HCT116 (cell line): ENCODE data around the gene DPP10. TPM values are rescaled to one million over a fixed set of nuclear protein-coding genes. Genes with fewer than 3 reads are reported as not detected.

Experiments
- ATAC-seq: fragments of 200-7000 bp; cut with Tn5 transposase; 2 replicates; pipeline ENCODE4 v1.9.1; 2020; ENCODE audit warnings: mild to moderate bottlenecking, moderate library complexity
- BruUV-seq: library from RNA; stranded (reverse); fragments of 400-500 nt; replicated peaks from 2 replicates; lab custom pipeline; 2021; lab: Mats Ljungman, UMichigan
- CTCF ChIA-PET: fragments of 300-600 bp; sonication (Branson Sonifier 250); formaldehyde crosslinking; loops from one replicate; lab custom pipeline; 2021; ENCODE audit warnings: antibody characterized with exemption; lab: Charles Lee
- POLR2A ChIA-PET: fragments of 300-600, 350-600 bp; sonication (Branson Sonifier 250); formaldehyde crosslinking; loops from one replicate; lab custom pipeline; 2021; ENCODE audit warnings: antibody characterized with exemption; lab: Charles Lee
- RAD21 ChIA-PET, 2 experiments: fragments of 300-600 bp; sonication (Branson Sonifier 250); formaldehyde crosslinking; loops; one replicate each; lab custom pipeline; 2023; ENCODE audit warnings: low total read pairs in 2 of 2; ENCODE audit not compliant: uncharacterized antibody in 2 of 2, unreplicated experiment in 2 of 2, low non-redundant PET in 1 of 2; lab: Charles Lee
- DNase-seq: peaks from one replicate; pipeline ENCODE4 v3.0.0-alpha.2; 2010; ENCODE audit warnings: low read depth, low spot score
- H2AFZ ChIP-seq: fragments of 200-600 bp; shearing (Covaris generic), sonication (generic); 2 replicates; pipeline ENCODE4 v1.6.1; 2017; ENCODE audit warnings: low read depth, mixed run types, mixed read lengths, antibody characterized with exemption, low read length; ENCODE audit not compliant: poor library complexity, severe bottlenecking
- H3K27ac ChIP-seq: 2 replicates; pipeline ENCODE4 v1.5.1; 2012; ENCODE audit warnings: low read depth, low read length
- H3K27me3 ChIP-seq: fragments of 200-600 bp; sonication (generic); 2 replicates; pipeline ENCODE4 v1.6.1; 2016; ENCODE audit warnings: mixed run types, low read length, mixed read lengths; ENCODE audit not compliant: insufficient read depth
- H3K36me3 ChIP-seq, 2 experiments: fragments of 200-500 bp in 1 of 2; fragments of 200-600 bp in 1 of 2; sonication (Bioruptor generic) in 1 of 2; sonication (generic) in 1 of 2; 2 replicates each; pipeline versions ENCODE4 v1.5.1 to v1.6.1; 2014 to 2016; ENCODE audit warnings: low read length in 2 of 2, inconsistent platforms in 1 of 2, mixed read lengths in 1 of 2, mixed run types in 1 of 2; ENCODE audit not compliant: insufficient read depth in 2 of 2, control insufficient read depth in 1 of 2
- H3K4me1 ChIP-seq, 2 experiments: fragments of 200-600 bp in 1 of 2; sonication (generic) in 1 of 2; 2 replicates each; pipeline versions ENCODE4 v1.5.1 to v1.6.1; 2012 to 2017; ENCODE audit warnings: low read length in 2 of 2, inconsistent platforms in 1 of 2, mild to moderate bottlenecking in 1 of 2, mixed read lengths in 1 of 2, mixed run types in 1 of 2, moderate library complexity in 1 of 2; ENCODE audit not compliant: insufficient read depth in 2 of 2, control insufficient read depth in 1 of 2
- H3K4me2 ChIP-seq: fragments of 200-600 bp; sonication (generic); 2 replicates; pipeline ENCODE4 v1.6.1; 2017; ENCODE audit warnings: mixed run types, low read length, mixed read lengths
- H3K4me3 ChIP-seq, 2 experiments: fragments of 200-600 bp in 1 of 2; sonication (generic) in 1 of 2; replicated peaks in 1 of 2; 2 replicates each; pipeline ENCODE4 v1.5.1; 2011 to 2016; ENCODE audit warnings: low read length in 2 of 2, control low read depth in 1 of 2, low read depth in 1 of 2, mild to moderate bottlenecking in 1 of 2, mixed read lengths in 1 of 2, mixed run types in 1 of 2
- H3K79me2 ChIP-seq: fragments of 200-600 bp; sonication (generic); 2 replicates; pipeline ENCODE4 v1.6.1; 2017; ENCODE audit warnings: mild to moderate bottlenecking, mixed run types, low read length, moderate library complexity, mixed read lengths; ENCODE audit not compliant: insufficient read depth
- H3K9ac ChIP-seq: fragments of 200-600 bp; sonication (generic); 2 replicates; pipeline ENCODE4 v1.6.1; 2016; ENCODE audit warnings: low read length, mixed read lengths
- H3K9me2 ChIP-seq: fragments of 200-600 bp; sonication (generic), shearing (Covaris generic); 2 replicates; pipeline ENCODE4 v1.6.1; 2017; ENCODE audit warnings: mixed run types, mild to moderate bottlenecking, moderate library complexity; ENCODE audit not compliant: insufficient read depth
- H3K9me3 ChIP-seq, 2 experiments: fragments of 200-500 bp in 1 of 2; fragments of 200-600 bp in 1 of 2; sonication (Bioruptor generic) in 1 of 2; sonication (generic) in 1 of 2; 2 replicates each; pipeline ENCODE4 v1.6.1; 2014 to 2017; ENCODE audit warnings: low read length in 2 of 2, mixed read lengths in 2 of 2, inconsistent platforms in 1 of 2, low read depth in 1 of 2, mild to moderate bottlenecking in 1 of 2, mixed run types in 1 of 2, moderate library complexity in 1 of 2; ENCODE audit not compliant: control insufficient read depth in 1 of 2, insufficient read depth in 1 of 2
- H4K20me1 ChIP-seq: fragments of 200-600 bp; sonication (generic), shearing (Covaris generic); 2 replicates; pipeline ENCODE4 v1.6.1; 2017; ENCODE audit warnings: mixed run types, mild to moderate bottlenecking, moderate library complexity; ENCODE audit not compliant: insufficient read depth
- ATF3 ChIP-seq: IDR thresholded peaks from 2 replicates; pipeline ENCODE4 v1.6.1; 2012
- ELF1 ChIP-seq: IDR thresholded peaks from 2 replicates; pipeline ENCODE4 v1.6.1; 2012; ENCODE audit warnings: low read depth, borderline replicate concordance
- EZH2phosphoT487 ChIP-seq: fragments of 200-600 bp; IDR thresholded peaks from 2 replicates; pipeline ENCODE4 v1.6.1; 2018; ENCODE audit warnings: antibody characterized with exemption, borderline replicate concordance
- FOSL1 ChIP-seq: IDR thresholded peaks from 2 replicates; pipeline ENCODE4 v1.6.1; 2012; ENCODE audit warnings: low read depth
- MAX ChIP-seq: IDR thresholded peaks from 2 replicates; pipeline ENCODE4 v1.6.1; 2012
- POLR2A ChIP-seq: IDR thresholded peaks from 2 replicates; pipeline ENCODE4 v1.7.0; 2011; ENCODE audit warnings: borderline replicate concordance; ENCODE audit not compliant: insufficient read depth, insufficient read length; ENCODE audit errors: extremely low read depth
- RAD21 ChIP-seq: IDR thresholded peaks from 2 replicates; pipeline ENCODE4 v1.6.1; 2012; ENCODE audit warnings: low read depth, mild to moderate bottlenecking
- SIN3A ChIP-seq: IDR thresholded peaks from 2 replicates; pipeline ENCODE4 v1.6.1; 2012; ENCODE audit warnings: low read depth
- TCF7L2 ChIP-seq: IDR thresholded peaks from 2 replicates; pipeline ENCODE4 v1.7.0; 2011; ENCODE audit warnings: borderline replicate concordance, inconsistent platforms; ENCODE audit not compliant: insufficient read depth, insufficient read length; ENCODE audit errors: extremely low read depth
- ZFX ChIP-seq: fragments of 450-650 bp; IDR thresholded peaks from 2 replicates; pipeline ENCODE4 v1.6.1; 2017
- ZNF274 ChIP-seq: fragments of 200-500 bp; sonication (Bioruptor generic); IDR thresholded peaks from 2 replicates; pipeline ENCODE4 v1.6.1; 2014; ENCODE audit warnings: mild to moderate bottlenecking, low read depth, low read length, inconsistent platforms
- intact Hi-C: fragments of 100-400 bp; cut with micrococcal nuclease; formaldehyde crosslinking; loops from 2 replicates; pipeline ENCODE4 v1.10.0; 2022
- total RNA-seq: library from RNA; stranded (reverse); gene quantifications from one replicate; pipeline ENCODE4 v1.2.1, GENCODE V29; 2021; ENCODE audit not compliant: unreplicated experiment
- TF ChIP-seq, protein P1 (sequence below): IDR thresholded peaks from 2 replicates; pipeline ENCODE4 v1.6.1; 2012; ENCODE audit warnings: low read depth

The DPP10 gene
- total RNA-seq, 1 experiment from 2014 or later, result not detected

DNA sequence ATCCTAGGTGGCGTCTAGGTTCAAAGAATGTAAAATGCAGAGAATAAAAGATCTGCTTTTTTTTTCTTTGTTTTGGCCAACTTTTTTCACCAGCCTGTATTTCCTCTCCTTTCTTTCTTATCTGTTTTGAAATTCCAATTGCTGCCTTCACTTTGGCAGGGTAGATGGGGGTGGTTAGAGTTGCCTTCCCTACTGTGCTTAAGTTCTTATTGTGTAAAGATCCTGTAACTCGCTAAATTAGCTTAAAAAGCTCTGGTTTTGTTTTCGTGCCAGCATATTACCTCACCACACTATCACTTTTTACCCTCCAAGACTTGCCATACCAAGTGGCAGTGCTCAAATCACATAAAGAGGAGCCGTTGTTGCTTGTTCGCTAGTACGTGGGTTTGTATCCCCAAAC is 921.7 kb downstream of the DPP10 start (continued):
- TF ChIP-seq, protein P1, sequence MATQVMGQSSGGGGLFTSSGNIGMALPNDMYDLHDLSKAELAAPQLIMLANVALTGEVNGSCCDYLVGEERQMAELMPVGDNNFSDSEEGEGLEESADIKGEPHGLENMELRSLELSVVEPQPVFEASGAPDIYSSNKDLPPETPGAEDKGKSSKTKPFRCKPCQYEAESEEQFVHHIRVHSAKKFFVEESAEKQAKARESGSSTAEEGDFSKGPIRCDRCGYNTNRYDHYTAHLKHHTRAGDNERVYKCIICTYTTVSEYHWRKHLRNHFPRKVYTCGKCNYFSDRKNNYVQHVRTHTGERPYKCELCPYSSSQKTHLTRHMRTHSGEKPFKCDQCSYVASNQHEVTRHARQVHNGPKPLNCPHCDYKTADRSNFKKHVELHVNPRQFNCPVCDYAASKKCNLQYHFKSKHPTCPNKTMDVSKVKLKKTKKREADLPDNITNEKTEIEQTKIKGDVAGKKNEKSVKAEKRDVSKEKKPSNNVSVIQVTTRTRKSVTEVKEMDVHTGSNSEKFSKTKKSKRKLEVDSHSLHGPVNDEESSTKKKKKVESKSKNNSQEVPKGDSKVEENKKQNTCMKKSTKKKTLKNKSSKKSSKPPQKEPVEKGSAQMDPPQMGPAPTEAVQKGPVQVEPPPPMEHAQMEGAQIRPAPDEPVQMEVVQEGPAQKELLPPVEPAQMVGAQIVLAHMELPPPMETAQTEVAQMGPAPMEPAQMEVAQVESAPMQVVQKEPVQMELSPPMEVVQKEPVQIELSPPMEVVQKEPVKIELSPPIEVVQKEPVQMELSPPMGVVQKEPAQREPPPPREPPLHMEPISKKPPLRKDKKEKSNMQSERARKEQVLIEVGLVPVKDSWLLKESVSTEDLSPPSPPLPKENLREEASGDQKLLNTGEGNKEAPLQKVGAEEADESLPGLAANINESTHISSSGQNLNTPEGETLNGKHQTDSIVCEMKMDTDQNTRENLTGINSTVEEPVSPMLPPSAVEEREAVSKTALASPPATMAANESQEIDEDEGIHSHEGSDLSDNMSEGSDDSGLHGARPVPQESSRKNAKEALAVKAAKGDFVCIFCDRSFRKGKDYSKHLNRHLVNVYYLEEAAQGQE, result no peak
- TF ChIP-seq, all 23 proteins: peak for 0

DNA sequence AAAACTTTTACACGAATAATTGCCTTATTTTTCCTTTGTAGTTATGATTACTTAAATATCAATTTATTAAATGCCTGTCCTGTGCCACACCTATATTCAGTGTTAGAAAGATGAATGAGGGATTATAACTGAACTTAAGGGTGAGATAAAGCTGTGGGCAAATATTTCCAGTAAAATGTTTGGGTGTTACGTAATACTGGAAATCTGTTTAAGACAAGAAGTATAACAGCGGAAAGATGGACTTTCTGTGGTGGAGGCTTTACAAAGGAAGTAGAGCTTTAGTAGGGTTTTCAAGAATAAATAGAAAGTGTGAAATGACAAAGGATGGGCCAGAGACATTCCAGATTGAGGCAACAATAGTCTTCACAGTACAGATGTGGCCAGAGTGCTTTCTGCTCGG is 927.0 kb downstream of the DPP10 start:
- intact Hi-C loops, result no loop called here
- no TSS peak for BruUV-seq
- H3K9me3 ChIP-seq, result peaks cover 4 to 38% of the 10 kb centered on the region in 2 experiments; a peak in 2 of 4 replicates

More for the DNA sequence above, 927.0 kb downstream of the DPP10 start:
- no peak for ATAC-seq
- DNase-seq, result no peak
- H3K9ac ChIP-seq, result no peak overlapping the region
- ChIA-PET CTCF (no interaction called here), POLR2A (no interaction called here), RAD21 (no interaction called here)
- H3K79me2 ChIP-seq, result no peaks in the 10 kb centered on the region
- H3K27me3 ChIP-seq, result no peaks in the 10 kb centered on the region
- TF ChIP-seq MAX (no peak), SIN3A (no peak), ATF3 (no peak), RAD21 (no peak), TCF7L2 (no peak), ELF1 (no peak), ZFX (no peak), ZNF274 (no peak), FOSL1 (no peak), POLR2A (no peak), EZH2phosphoT487 (no peak)
- H3K4me3 ChIP-seq, result no peak overlapping the region
- H2AFZ ChIP-seq, result no peak overlapping the region
- no peaks in the 10 kb centered on the region for H4K20me1 ChIP-seq
- no peaks in the 10 kb centered on the region for H3K36me3 ChIP-seq
- no peaks in the 10 kb centered on the region for H3K9me2 ChIP-seq
- no peaks in the 10 kb centered on the region for H3K4me1 ChIP-seq
- H3K4me2 ChIP-seq, result no peak overlapping the region
- no peak overlapping the region for H3K27ac ChIP-seq
